Uterus (tissue), 4 donors: ENCODE results near the gene ANKH. TPM values are rescaled to one million over a fixed set of nuclear protein-coding genes. Genes with fewer than 3 reads are reported as not detected.
"Not testable (repeated sequence)": the region's sequence is repeated elsewhere in the genome, so short reads cannot be mapped to it uniquely, and the experiment has no call there.

Source experiments
- DNase-seq, 2 donors: peaks; one replicate each; pipeline ENCODE4 v3.0.0-alpha.2; 2019 to 2020
- H3K27ac ChIP-seq, 2 donors: fragments of 200-600 bp; sonication (generic); 1 replicate in 1 of 2; 2 replicates in 1 of 2; pipeline ENCODE4 v1.5.1; 2016 to 2018
- H3K27me3 ChIP-seq, 2 donors: fragments of 200-600 bp; sonication (generic); one replicate each; pipeline ENCODE4 v1.5.1; 2018 to 2019; ENCODE audit warnings: control low read depth in 1 of 2
- H3K36me3 ChIP-seq, 2 donors: fragments of 200-600 bp; sonication (generic); one replicate each; pipeline ENCODE4 v1.5.1; 2019; ENCODE audit warnings: control low read depth in 1 of 2
- H3K4me1 ChIP-seq, 2 donors: fragments of 200-600 bp; sonication (generic); one replicate each; pipeline ENCODE4 v1.5.1; 2018 to 2019; ENCODE audit warnings: control low read depth in 1 of 2
- H3K4me3 ChIP-seq, 2 donors: fragments of 200-600 bp; sonication (generic); 1 replicate in 1 of 2; 2 replicates in 1 of 2; pipeline ENCODE4 v1.5.1; 2018 to 2019; ENCODE audit warnings: mild to moderate bottlenecking in 1 of 2
- H3K9me3 ChIP-seq, 2 donors: fragments of 200-600 bp; sonication (generic); one replicate each; pipeline ENCODE4 v1.5.1; 2019; ENCODE audit warnings: control low read depth in 1 of 2
- POLR2A ChIP-seq, 2 donors: fragments of 450-650 bp; IDR thresholded peaks; one replicate each; pipeline ENCODE4 v1.6.1; 2016; ENCODE audit warnings: antibody characterized with exemption in 2 of 2, mild to moderate bottlenecking in 1 of 2, moderate library complexity in 1 of 2
- intact Hi-C: fragments of 100-400 bp; cut with DNase I; formaldehyde crosslinking; loops from one replicate; pipeline ENCODE4 v1.15.1; 2023; ENCODE audit warnings: low total_unique reads
- total RNA-seq, 4 donors: library from RNA; depleted of rRNA in 3 of 4; stranded (reverse); fragments of >200 nt in 3 of 4; gene quantifications; one replicate each; pipeline versions ENCODE4 v1.1.0 to v1.2.4, GENCODE V29; 2014 to 2023
- TF ChIP-seq, protein P1 (sequence below), 4 experiments: fragments of 200-600 bp in 2 of 4; fragments of 450-650 bp in 2 of 4; sonication (generic) in 2 of 4; IDR thresholded peaks; one replicate each; pipeline ENCODE4 v1.5.1; 2016 to 2019; ENCODE audit warnings: antibody characterized with exemption in 4 of 4, mild to moderate bottlenecking in 2 of 4, moderate library complexity in 1 of 4
- donor health status: DM: yes; HTN: yes; CAD: no.

The ANKH gene
- total RNA-seq, 4 donors from 2014 or later, result 2.9 to 47.7 (median 26.9) TPM

- Histone ChIP-seq H3K9me3 (no peaks in the 10 kb centered on the region), H3K27ac (no peak overlapping the region), H3K4me3 (no peak overlapping the region), H3K4me1 (no peaks in the 10 kb centered on the region), H3K27me3 (no peaks in the 10 kb centered on the region), H3K36me3 (no peaks in the 10 kb centered on the region)
- intact Hi-C loops, result no loop called here
- no peak for DNase-seq
- TF ChIP-seq, protein P1, sequence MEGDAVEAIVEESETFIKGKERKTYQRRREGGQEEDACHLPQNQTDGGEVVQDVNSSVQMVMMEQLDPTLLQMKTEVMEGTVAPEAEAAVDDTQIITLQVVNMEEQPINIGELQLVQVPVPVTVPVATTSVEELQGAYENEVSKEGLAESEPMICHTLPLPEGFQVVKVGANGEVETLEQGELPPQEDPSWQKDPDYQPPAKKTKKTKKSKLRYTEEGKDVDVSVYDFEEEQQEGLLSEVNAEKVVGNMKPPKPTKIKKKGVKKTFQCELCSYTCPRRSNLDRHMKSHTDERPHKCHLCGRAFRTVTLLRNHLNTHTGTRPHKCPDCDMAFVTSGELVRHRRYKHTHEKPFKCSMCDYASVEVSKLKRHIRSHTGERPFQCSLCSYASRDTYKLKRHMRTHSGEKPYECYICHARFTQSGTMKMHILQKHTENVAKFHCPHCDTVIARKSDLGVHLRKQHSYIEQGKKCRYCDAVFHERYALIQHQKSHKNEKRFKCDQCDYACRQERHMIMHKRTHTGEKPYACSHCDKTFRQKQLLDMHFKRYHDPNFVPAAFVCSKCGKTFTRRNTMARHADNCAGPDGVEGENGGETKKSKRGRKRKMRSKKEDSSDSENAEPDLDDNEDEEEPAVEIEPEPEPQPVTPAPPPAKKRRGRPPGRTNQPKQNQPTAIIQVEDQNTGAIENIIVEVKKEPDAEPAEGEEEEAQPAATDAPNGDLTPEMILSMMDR (IDR thresholded peaks at IDR 0.05), result no peak
- no peak for TF ChIP-seq POLR2A (IDR thresholded peaks at IDR 0.05)
These were observed 19.5 kb downstream of the ANKH start for GRCh38 chr5:14851999-14852526.

DNA sequence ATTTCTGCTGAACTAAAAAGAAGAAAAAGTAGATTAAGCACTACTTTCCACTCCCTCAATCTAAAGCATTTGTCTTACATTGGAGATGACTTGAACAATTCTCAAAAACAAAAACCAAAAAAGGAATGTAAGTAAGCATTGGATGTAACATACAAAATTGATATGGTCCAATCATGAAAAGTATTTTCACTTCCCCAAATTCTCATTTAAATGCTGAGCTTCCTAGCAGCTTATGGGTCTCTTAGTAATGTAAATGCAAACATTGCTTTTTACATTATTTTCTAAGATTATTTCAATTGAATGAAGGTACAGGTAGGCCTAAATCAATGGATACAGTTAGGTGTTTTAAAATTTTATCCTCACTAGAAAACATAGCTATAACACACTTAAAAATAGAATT is 20.0 kb downstream of the ANKH start:
- H3K27ac ChIP-seq, result no peak overlapping the region
- no peak for DNase-seq
- H3K9me3 ChIP-seq, result no peaks in the 10 kb centered on the region
- intact Hi-C loops, result no loop called here
- no peak for TF ChIP-seq POLR2A (IDR thresholded peaks at IDR 0.05)
- TF ChIP-seq, protein P1 (IDR thresholded peaks at IDR 0.05), result no peak
- H3K36me3 ChIP-seq, result no peaks in the 10 kb centered on the region
- no peaks in the 10 kb centered on the region for H3K4me1 ChIP-seq
- no peaks in the 10 kb centered on the region for H3K27me3 ChIP-seq
- H3K4me3 ChIP-seq, result no peak overlapping the region

DNA sequence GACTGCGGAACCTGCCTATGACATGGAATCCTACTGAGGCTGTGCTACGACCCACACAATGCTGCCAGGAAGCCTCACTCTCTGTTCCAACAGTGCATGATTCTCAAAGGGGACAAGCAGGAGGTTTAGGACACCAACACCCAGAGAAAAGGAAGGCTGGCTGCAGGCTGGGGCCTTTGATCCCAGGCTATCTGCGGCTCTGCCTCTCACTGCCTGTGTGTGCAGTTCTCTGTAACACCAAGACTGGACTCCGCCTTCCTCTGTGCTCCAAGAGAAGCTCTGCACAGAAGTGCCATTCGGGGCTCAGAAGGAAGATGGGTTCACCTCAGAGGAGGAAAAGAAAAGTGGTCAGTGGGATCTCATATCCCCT is 20.5 kb downstream of the ANKH start:
- Histone ChIP-seq H3K36me3 (no peaks in the 10 kb centered on the region), H3K4me1 (no peaks in the 10 kb centered on the region), H3K27ac (no peak overlapping the region), H3K27me3 (no peaks in the 10 kb centered on the region), H3K9me3 (no peaks in the 10 kb centered on the region), H3K4me3 (no peak overlapping the region)
- intact Hi-C loops, result no loop called here
- TF ChIP-seq, protein P1 (IDR thresholded peaks at IDR 0.05), result no peak
- no peak for TF ChIP-seq POLR2A (IDR thresholded peaks at IDR 0.05)
- no peak for DNase-seq

GRCh38 chr5:14850419-14851049 is 21.0 kb downstream of the ANKH start:
- H3K4me3 ChIP-seq, result no peak overlapping the region
- intact Hi-C loops, result no loop called here
- H3K27me3 ChIP-seq, result no peaks in the 10 kb centered on the region
- no peak overlapping the region for H3K27ac ChIP-seq
- no peak for DNase-seq
- no peak for TF ChIP-seq POLR2A (IDR thresholded peaks at IDR 0.05)
- TF ChIP-seq, protein P1 (IDR thresholded peaks at IDR 0.05), result no peak
- H3K36me3 ChIP-seq, result no peaks in the 10 kb centered on the region
- H3K4me1 ChIP-seq, result no peaks in the 10 kb centered on the region
- no peaks in the 10 kb centered on the region for H3K9me3 ChIP-seq

- H3K27me3 ChIP-seq, result no peaks in the 10 kb centered on the region
- intact Hi-C loops, result no loop called here
- no peaks in the 10 kb centered on the region for H3K9me3 ChIP-seq
- H3K4me3 ChIP-seq, result no peak overlapping the region
- DNase-seq, result no peak
- TF ChIP-seq, protein P1 (IDR thresholded peaks at IDR 0.05), result no peak
- TF ChIP-seq POLR2A (IDR thresholded peaks at IDR 0.05), result no peak
- no peaks in the 10 kb centered on the region for H3K36me3 ChIP-seq
- no peaks in the 10 kb centered on the region for H3K4me1 ChIP-seq
- H3K27ac ChIP-seq, result no peak overlapping the region
These were observed 21.9 kb downstream of the ANKH start for GRCh38 chr5:14849516-14850294.

DNA sequence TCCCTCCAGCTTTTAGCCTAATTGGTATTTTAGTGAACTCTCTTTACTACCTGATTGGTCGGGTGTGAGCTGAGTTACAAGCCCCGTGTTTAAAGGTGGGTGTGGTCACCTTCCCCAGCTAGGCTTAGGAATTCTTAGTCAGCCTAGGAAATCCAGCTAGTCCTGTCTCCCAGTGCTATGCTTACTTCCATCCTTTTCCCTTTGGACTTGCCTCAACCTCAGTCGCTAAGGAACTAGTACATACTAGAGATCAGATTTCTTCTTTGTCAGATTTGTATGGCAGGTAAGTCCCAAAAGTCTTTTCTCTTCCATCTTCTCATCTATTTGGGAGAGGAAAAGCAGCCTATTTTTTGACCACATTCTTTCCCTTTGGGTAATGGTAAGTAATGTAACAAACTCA is 22.6 kb downstream of the ANKH start:
- H3K27me3 ChIP-seq, intact Hi-C loops, H3K27ac ChIP-seq, H3K9me3 ChIP-seq, DNase-seq, H3K36me3 ChIP-seq, H3K4me1 ChIP-seq, H3K4me3 ChIP-seq: not testable (repeated sequence)
